IMR-90 (cell line): Measurements from ENCODE around the gene S100Z. TPM values are rescaled to one million over a fixed set of nuclear protein-coding genes. Genes with fewer than 3 reads are reported as not detected.

Experiments
- ATAC-seq: fragments of 200-7000 bp; cut with Tn5 transposase; 2 replicates; pipeline ENCODE4 v1.9.1; 2020; ENCODE audit warnings: low read depth, mild to moderate bottlenecking, moderate library complexity
- BruUV-seq: library from RNA; stranded (reverse); fragments of 400-500 nt; replicated peaks from 2 replicates; lab custom pipeline; 2021; lab: Mats Ljungman, UMichigan
- CTCF ChIA-PET: fragments of 300-600 bp; formaldehyde crosslinking; extraction: SDS; loops from one replicate; lab custom pipeline; 2021; ENCODE audit warnings: antibody characterized with exemption; lab: Yijun Ruan, JAX
- POLR2A ChIA-PET: fragments of 300-600 bp; sonication (Branson Sonifier 250); formaldehyde crosslinking; loops from one replicate; lab custom pipeline; 2022; ENCODE audit warnings: antibody characterized with exemption; ENCODE audit not compliant: unreplicated experiment; lab: Charles Lee
- DNase-seq: peaks from one replicate; pipeline ENCODE4 v3.0.0; 2013
- H2AFZ ChIP-seq: replicated peaks from 2 replicates; pipeline ENCODE3; 2013; ENCODE audit warnings: low read length, mild to moderate bottlenecking; ENCODE audit not compliant: poor library complexity
- H2AK5ac ChIP-seq: 2 replicates; pipeline ENCODE4 v1.6.1; 2013; ENCODE audit warnings: low read depth, low read length, inconsistent platforms
- H2AK9ac ChIP-seq: replicated peaks from 2 replicates; pipeline ENCODE3; 2013; ENCODE audit warnings: mild to moderate bottlenecking, low read depth, low read length, moderate library complexity; ENCODE audit not compliant: poor library complexity
- H2BK120ac ChIP-seq: 2 replicates; pipeline ENCODE4 v1.6.1; 2013; ENCODE audit warnings: low read depth, low read length, inconsistent platforms
- H2BK15ac ChIP-seq: 3 replicates; pipeline ENCODE4 v1.6.1; 2013; ENCODE audit warnings: low read depth, low read length, inconsistent platforms
- H2BK20ac ChIP-seq: 2 replicates; pipeline ENCODE4 v1.6.1; 2013; ENCODE audit warnings: low read depth, mild to moderate bottlenecking, inconsistent platforms, low read length, moderate library complexity
- H2BK5ac ChIP-seq: 2 replicates; pipeline ENCODE4 v1.6.1; 2013; ENCODE audit warnings: mild to moderate bottlenecking, low read depth, low read length, inconsistent platforms; ENCODE audit not compliant: poor library complexity, severe bottlenecking
- H3K14ac ChIP-seq: replicated peaks from 2 replicates; pipeline ENCODE4 v1.6.1; 2013; ENCODE audit warnings: low read depth, low read length, inconsistent platforms
- H3K18ac ChIP-seq: 2 replicates; pipeline ENCODE4 v1.6.1; 2013; ENCODE audit warnings: low read depth, low read length, control low read depth
- H3K23ac ChIP-seq: 2 replicates; pipeline ENCODE4 v1.6.1; 2013; ENCODE audit warnings: low read depth, low read length, inconsistent platforms
- H3K27ac ChIP-seq: 2 replicates; pipeline ENCODE4 v1.5.1; 2013; ENCODE audit warnings: mild to moderate bottlenecking, control low read depth, low read length; ENCODE audit not compliant: insufficient read depth
- H3K27me3 ChIP-seq: 2 replicates; pipeline ENCODE4 v1.6.1; 2013; ENCODE audit warnings: low read length; ENCODE audit not compliant: control insufficient read depth, insufficient read depth
- H3K36me3 ChIP-seq: 2 replicates; pipeline ENCODE4 v1.6.1; 2013; ENCODE audit warnings: low read length, mixed read lengths; ENCODE audit not compliant: control insufficient read depth, insufficient read depth
- H3K4ac ChIP-seq: 2 replicates; pipeline ENCODE4 v1.6.1; 2013; ENCODE audit warnings: low read depth, low read length, inconsistent platforms
- H3K4me1 ChIP-seq: 2 replicates; pipeline ENCODE4 v1.6.1; 2013; ENCODE audit warnings: low read length, mixed read lengths; ENCODE audit not compliant: control insufficient read depth, insufficient read depth
- H3K4me2 ChIP-seq: 2 replicates; pipeline ENCODE4 v1.6.1; 2013; ENCODE audit warnings: low read depth, mild to moderate bottlenecking, control low read depth, low read length, moderate library complexity
- H3K4me3 ChIP-seq: 2 replicates; pipeline ENCODE4 v1.5.1; 2013; ENCODE audit warnings: low read depth, mild to moderate bottlenecking, control low read depth, low read length, moderate library complexity; ENCODE audit not compliant: insufficient read depth
- H3K56ac ChIP-seq: 2 replicates; pipeline ENCODE4 v1.6.1; 2013; ENCODE audit warnings: low read length, inconsistent platforms; ENCODE audit not compliant: insufficient read depth; ENCODE audit errors: extremely low read depth
- H3K79me1 ChIP-seq, 2 experiments: 2 replicates each; pipeline ENCODE4 v1.6.1; 2013; ENCODE audit warnings: low read length in 2 of 2, inconsistent platforms in 1 of 2, low read depth in 1 of 2
- H3K9ac ChIP-seq: 2 replicates; pipeline ENCODE4 v1.6.1; 2013; ENCODE audit warnings: low read depth, low read length, control low read depth
- H3K9me1 ChIP-seq: 2 replicates; pipeline ENCODE4 v1.6.1; 2013; ENCODE audit warnings: low read length, inconsistent platforms; ENCODE audit not compliant: insufficient read depth
- H3K9me3 ChIP-seq: 2 replicates; pipeline ENCODE4 v1.6.1; 2013; ENCODE audit warnings: low read length; ENCODE audit not compliant: control insufficient read depth, insufficient read depth
- H4K20me1 ChIP-seq: 2 replicates; pipeline ENCODE4 v1.6.1; 2013; ENCODE audit warnings: low read length, inconsistent platforms; ENCODE audit not compliant: insufficient read depth
- H4K5ac ChIP-seq: 2 replicates; pipeline ENCODE4 v1.6.1; 2013; ENCODE audit warnings: mild to moderate bottlenecking, low read depth, low read length, control low read depth
- H4K8ac ChIP-seq, 2 experiments: 2 replicates each; pipeline ENCODE4 v1.6.1; 2013; ENCODE audit warnings: low read depth in 2 of 2, low read length in 2 of 2, control low read depth in 1 of 2, inconsistent platforms in 1 of 2
- H4K91ac ChIP-seq: 2 replicates; pipeline ENCODE4 v1.6.1; 2013; ENCODE audit warnings: low read depth, low read length, inconsistent platforms; ENCODE audit not compliant: insufficient read depth
- BHLHE40 ChIP-seq: fragments of 150-350 bp; IDR thresholded peaks from 2 replicates; pipeline ENCODE4 v1.6.1; 2016; ENCODE audit warnings: mild to moderate bottlenecking, low read depth, low read length
- MXI1 ChIP-seq: IDR thresholded peaks from 2 replicates; pipeline ENCODE4 v1.6.1; 2012; ENCODE audit warnings: low read depth, mild to moderate bottlenecking, low read length, moderate library complexity, borderline replicate concordance
- RCOR1 ChIP-seq: IDR thresholded peaks from 2 replicates; pipeline ENCODE4 v1.6.1; 2012; ENCODE audit warnings: mild to moderate bottlenecking, low read length, improper control_type of control experiment; ENCODE audit not compliant: insufficient replicate concordance
- SMC3 ChIP-seq: fragments of 150-350 bp; IDR thresholded peaks from 2 replicates; pipeline ENCODE4 v1.6.1; 2016; ENCODE audit warnings: low read depth, mild to moderate bottlenecking, antibody characterized with exemption, low read length, moderate library complexity
- WGBS, 2 experiments: methylation state at CpG; one replicate each; pipeline versions ENCODE4 v1.1.5 to v1.1.7; 2013; ENCODE audit warnings: missing lambda C conversion rate in 2 of 2; ENCODE audit not compliant: insufficient read length in 1 of 2; ENCODE audit errors: extremely low coverage in 2 of 2; 5-methylcytosine and 5-hydroxymethylcytosine counted together
- dilution Hi-C: fragments of 300-500 bp; cut with HindIII; formaldehyde crosslinking; loops from one replicate; pipeline ENCODE4 v1.14.3; 2018; ENCODE audit warnings: low sequenced_read_pairs; ENCODE audit not compliant: unreplicated experiment
- in situ Hi-C: fragments of 300-500 bp; cut with MboI; formaldehyde crosslinking; loops from 3 replicates; pipeline ENCODE4 v1.14.3; 2019; ENCODE audit warnings: low sequenced_read_pairs, inconsistent platforms, mixed read lengths
- intact Hi-C: fragments of 100-400 bp; cut with micrococcal nuclease; formaldehyde crosslinking; loops from 2 replicates; pipeline ENCODE4 v1.10.0; 2022
- polyA plus RNA-seq, 3 experiments: library from polyadenylated mRNA; depleted of rRNA; stranded (reverse); fragments of >200 nt; gene quantifications; 2 replicates each; pipeline ENCODE4 v1.2.3, GENCODE V29; 2012; ENCODE audit warnings: low replicate concordance in 1 of 3
- total RNA-seq: library from RNA; depleted of rRNA; stranded (reverse); fragments of >200 nt; gene quantifications from 2 replicates; pipeline ENCODE4 v1.2.3, GENCODE V29; 2012

S100Z gene
- total and polyA plus RNA-seq, 2 of the 4 experiments (the other 2 are of a cell fraction): not detected

DNA sequence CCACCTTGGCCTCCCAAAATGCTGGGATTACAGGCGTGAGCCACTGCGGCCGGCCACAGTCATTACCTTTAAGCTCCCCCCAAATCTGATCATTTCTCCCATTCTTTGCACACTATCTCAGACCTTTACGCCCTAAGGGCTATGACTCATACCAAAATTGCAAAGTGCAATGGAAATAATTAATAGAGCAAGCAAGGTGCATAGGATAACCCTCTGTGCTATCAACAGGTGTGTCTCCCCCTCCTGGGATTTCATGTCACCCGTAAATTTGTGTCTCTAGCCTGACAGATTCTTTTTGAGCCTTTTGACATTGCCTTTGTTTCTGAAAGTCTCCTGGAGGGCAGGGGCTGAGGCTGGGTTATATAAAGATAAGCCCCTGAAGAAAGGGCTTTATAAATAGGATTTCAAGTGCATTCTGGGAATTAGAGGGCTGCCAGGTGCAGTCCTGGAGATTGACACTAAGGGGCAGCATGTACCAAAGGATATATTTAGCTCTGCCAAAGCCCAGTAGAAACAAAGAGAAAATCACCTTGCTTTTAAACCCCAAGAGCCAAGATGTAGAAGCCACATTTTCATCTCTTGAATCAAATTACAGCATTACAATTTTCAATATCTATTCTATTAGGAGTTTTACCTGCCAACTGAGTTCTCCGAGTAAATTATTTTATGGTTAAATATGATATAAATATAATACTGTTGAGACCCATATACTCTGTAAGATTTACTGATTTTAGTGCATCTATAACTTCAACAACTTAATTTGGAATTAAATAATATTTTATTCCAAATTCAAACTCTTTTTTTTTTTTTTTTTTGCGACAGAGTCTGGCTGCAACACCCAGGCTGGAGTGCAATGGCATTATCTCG is 18.2 kb downstream of the S100Z start (continued):
- TF ChIP-seq RCOR1: no peak
- peak; percentile 82 for TF ChIP-seq SMC3

DNA sequence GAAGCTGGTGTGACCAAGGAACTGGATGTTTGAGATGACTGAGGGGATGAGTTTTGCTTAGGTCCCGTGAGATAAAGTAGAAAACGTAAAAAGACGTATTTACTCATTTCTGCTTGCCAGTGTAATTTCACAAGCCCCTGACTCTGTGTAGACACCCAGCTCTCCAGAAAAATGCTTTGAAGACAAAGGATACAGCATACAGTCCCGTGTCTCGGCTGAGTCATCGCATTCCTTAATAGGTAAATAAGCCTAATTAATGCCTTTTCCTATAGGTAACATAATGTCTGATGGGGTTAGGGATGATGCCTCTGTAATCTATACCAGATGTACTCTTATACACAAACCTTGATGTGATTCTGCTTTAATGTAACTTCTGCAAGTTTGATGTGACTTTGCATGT is 20.2 kb downstream of the S100Z start:
- Histone ChIP-seq H2BK20ac (no peak overlapping the region), H3K4me3 (no peak overlapping the region), H3K4ac (no peak overlapping the region), H2AK5ac (no peak overlapping the region), H3K79me1 (no peaks in the 10 kb centered on the region), H3K23ac (no peak overlapping the region), H3K18ac (no peak overlapping the region), H2BK5ac (no peak overlapping the region), H3K27ac (no peak overlapping the region), H4K5ac (no peak overlapping the region), H2AFZ (no peak overlapping the region), H3K9me3 (no peaks in the 10 kb centered on the region), H3K27me3 (no peaks in the 10 kb centered on the region), H4K91ac (no peak overlapping the region), H4K8ac (no peak overlapping the region), H3K36me3 (no peaks in the 10 kb centered on the region), H3K9me1 (0 out of 2 replicates have a peak, but pooled peaks cover 2% of the 10 kb centered on the region), H3K4me2 (no peak overlapping the region), H3K14ac (no peak overlapping the region), H4K20me1 (no peaks in the 10 kb centered on the region), H3K56ac (no peak overlapping the region), H2BK15ac (no peak overlapping the region), H3K4me1 (peaks cover 2% of the 10 kb centered on the region; the same call in 1 of the 2 replicates), H2AK9ac (no peak overlapping the region), H2BK120ac (no peak overlapping the region), H3K9ac (no peak overlapping the region)
- DNase-seq: peak; percentile 6
- no CpG with 5 or more reads among the region's 6 CpGs for WGBS, 2 experiments
- intact Hi-C loops (no loop called here), dilution Hi-C loops (no loop called here), in situ Hi-C loops (loop anchor here (10.0 kb wide), 1 partner anchor 145 kb away; no protein-coding TSS in a partner anchor)
- TF ChIP-seq MXI1 (no peak), BHLHE40 (peak; percentile 28; the same call in 1 of the 2 replicates)
- no TSS peak for BruUV-seq
- ChIA-PET POLR2A (no interaction called here), CTCF (interaction anchor here (1.5 kb wide), 1 partner anchor 146 kb away, joined by 9 read pairs; no protein-coding TSS in a partner anchor)
- ATAC-seq: no peak
